ENCODE results near the gene MOGAT1.

GRCh38 chr2:222688917-222689316, 17.5 kb downstream of the MOGAT1 start:
- TF ChIP-seq POLR2A (IDR thresholded peaks at IDR 0.05) (no peak), EP300 (IDR thresholded peaks at IDR 0.05) (no peak)
